ENCODE data around the gene G6PC3.
"Not testable (repeated sequence)": the region's sequence is repeated elsewhere in the genome, so short reads cannot be mapped to it uniquely, and the experiment has no call there.

G6PC3 gene

GRCh38 chr17:44030482-44030881 lies 40.1 kb upstream of the G6PC3 start:
- TF ChIP-seq CTCF (IDR thresholded peaks at IDR 0.05; ENCODE audit: low read depth, low read length), result no peak

GRCh38 chr17:44033861-44034408 lies 36.6 kb upstream of the G6PC3 start:
- H3K4me3 ChIP-seq (ENCODE audit: low read depth, low read length), result no peak overlapping the region
- no peak for TF ChIP-seq CTCF (IDR thresholded peaks at IDR 0.05; ENCODE audit: low read depth, low read length)

More at GRCh38 chr17:44030482-44030881, 40.1 kb upstream of the G6PC3 start:
- no peak overlapping the region for H3K4me3 ChIP-seq (ENCODE audit: low read depth, low read length)

GRCh38 chr17:44034688-44035087 lies 35.8 kb upstream of the G6PC3 start:
- not testable (repeated sequence) for H3K4me3 ChIP-seq (ENCODE audit: low read depth, low read length)

- H3K4me3 ChIP-seq (ENCODE audit: low read depth, low read length), result no peak overlapping the region
- TF ChIP-seq CTCF (IDR thresholded peaks at IDR 0.05; ENCODE audit: low read depth, low read length), result no peak
Measured at GRCh38 chr17:44037471-44037870, 33.1 kb upstream of the G6PC3 start.

- no peak for TF ChIP-seq CTCF (IDR thresholded peaks at IDR 0.05; ENCODE audit: low read depth, low read length)
- no peak overlapping the region for H3K4me3 ChIP-seq (ENCODE audit: low read depth, low read length)
Measured at GRCh38 chr17:44038604-44039011, 31.9 kb upstream of the G6PC3 start.

GRCh38 chr17:44039829-44040635 lies 30.5 kb upstream of the G6PC3 start:
- H3K4me3 ChIP-seq (ENCODE audit: low read depth, low read length), result no peak overlapping the region
- no peak for TF ChIP-seq CTCF (IDR thresholded peaks at IDR 0.05; ENCODE audit: low read depth, low read length)

- TF ChIP-seq CTCF (IDR thresholded peaks at IDR 0.05; ENCODE audit: low read depth, low read length), result no peak
- no peak overlapping the region for H3K4me3 ChIP-seq (ENCODE audit: low read depth, low read length)
Measured at GRCh38 chr17:44043272-44043696, 27.3 kb upstream of the G6PC3 start.

Data from WI38 (cell line).